Measurements from ENCODE around the gene TOM1L2. TPM values are rescaled to one million over a fixed set of nuclear protein-coding genes. Genes with fewer than 3 reads are reported as not detected.
A peak's percentile ranks its signal among the peaks of the same experiment; 100 is the strongest.

Gene TOM1L2
- total RNA-seq, 1 donor from 2014 or later, result 144 TPM

DNA sequence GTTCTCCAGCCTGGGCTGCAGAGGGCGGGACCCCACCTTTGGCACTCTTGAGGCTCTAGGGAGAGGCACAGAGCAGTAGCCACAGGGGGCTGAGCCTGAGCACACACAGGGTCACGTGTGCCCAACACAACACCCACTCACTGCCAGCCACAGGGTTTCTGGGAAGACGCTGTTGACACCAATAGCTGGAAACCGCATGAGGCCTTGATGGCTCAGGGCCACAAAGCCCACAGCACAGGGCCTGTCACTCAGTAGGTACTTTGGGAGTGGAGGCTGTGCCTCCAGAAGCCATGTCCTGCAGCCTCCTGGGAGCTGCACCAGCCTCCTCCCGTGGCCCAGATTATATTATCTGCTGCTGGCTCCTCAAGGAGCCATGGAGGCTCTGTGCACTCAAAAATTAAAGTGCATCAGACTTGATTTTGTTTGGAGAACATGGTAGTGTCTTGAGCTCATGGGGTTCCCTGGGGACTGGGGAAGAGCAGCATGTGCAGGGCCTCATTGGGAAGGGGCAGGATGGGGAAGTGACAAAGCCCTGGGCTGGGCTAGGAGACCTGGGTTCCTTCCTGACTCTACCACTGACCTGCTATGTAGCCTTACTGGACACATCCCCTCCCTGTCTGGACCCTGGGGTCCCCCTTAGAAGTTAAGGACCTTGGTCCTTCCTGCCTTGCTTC is 122.9 kb downstream of the TOM1L2 start:
- DNase-seq (ENCODE audit: low spot score) (peak; percentile 84), ATAC-seq (peak; percentile 74)
- intact Hi-C loops (cut with DNase I), result no loop called here

- ATAC-seq (no peak), DNase-seq (ENCODE audit: low spot score) (no peak)
- intact Hi-C loops (cut with DNase I), result no loop called here
Observed at GRCh38 chr17:17848311-17849082, 123.7 kb downstream of the TOM1L2 start.

DNA sequence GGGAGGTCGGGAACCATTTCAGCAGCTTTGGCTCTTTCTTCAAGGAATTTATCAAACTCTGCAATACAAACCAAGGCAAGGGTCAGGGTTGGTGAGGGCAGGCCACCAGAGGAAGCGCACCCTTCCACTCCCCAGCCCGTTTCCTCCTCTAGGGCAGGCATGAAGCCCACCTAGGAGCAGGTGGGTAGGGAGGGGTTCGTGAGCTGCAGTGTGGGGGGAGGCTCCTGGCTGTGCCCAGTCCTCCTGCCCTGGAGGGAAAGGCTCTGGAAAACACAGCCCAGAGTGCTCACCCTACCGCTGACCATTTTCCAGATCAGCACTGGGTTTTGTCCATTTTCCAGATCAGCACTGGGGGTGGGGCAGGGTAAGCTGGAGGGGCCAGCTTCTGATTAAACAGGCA is 124.5 kb downstream of the TOM1L2 start:
- ATAC-seq, result no peak
- intact Hi-C loops (cut with DNase I), result no loop called here
- no peak for DNase-seq (ENCODE audit: low spot score)

DNA sequence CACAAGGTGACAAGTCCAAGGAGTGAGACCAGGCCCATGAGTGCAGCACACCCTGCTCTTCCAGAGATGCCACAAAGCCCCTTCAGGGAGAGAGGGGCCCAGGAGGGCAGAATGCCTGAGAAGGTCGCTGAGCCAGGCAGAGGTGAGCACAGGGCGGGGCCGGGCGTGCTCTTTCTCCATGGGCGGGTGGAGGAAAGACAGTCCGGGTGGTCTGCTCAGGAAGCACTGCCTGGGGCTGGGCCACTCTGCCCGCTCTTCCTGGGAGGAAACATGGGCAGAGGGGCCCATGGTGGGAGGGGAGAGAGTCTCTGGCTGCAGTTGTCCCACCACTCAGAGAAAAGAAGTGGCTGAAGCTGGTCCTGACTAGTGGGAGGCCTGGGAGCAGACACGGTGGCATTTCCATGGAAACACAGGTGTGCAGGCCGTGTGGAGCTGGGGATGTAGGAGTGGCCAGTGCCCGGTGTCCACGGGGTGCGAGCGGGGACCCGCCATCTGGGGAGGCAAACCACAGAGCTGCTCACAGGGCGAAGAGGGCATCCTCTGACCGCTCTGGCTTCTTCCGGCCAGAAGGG is 125.0 kb downstream of the TOM1L2 start:
- ATAC-seq (no peak), DNase-seq (ENCODE audit: low spot score) (no peak)
- intact Hi-C loops (cut with DNase I), result no loop called here

GRCh38 chr17:17846645-17847044 is 125.6 kb downstream of the TOM1L2 start:
- ATAC-seq (no peak), DNase-seq (ENCODE audit: low spot score) (no peak)
- intact Hi-C loops (cut with DNase I), result no loop called here

GRCh38 chr17:17846003-17846402 is 126.2 kb downstream of the TOM1L2 start:
- no peak for ATAC-seq
- DNase-seq (ENCODE audit: low spot score), result no peak
- intact Hi-C loops (cut with DNase I), result no loop called here

GRCh38 chr17:17845046-17845775 is 127.0 kb downstream of the TOM1L2 start:
- intact Hi-C loops (cut with DNase I), result no loop called here
- DNase-seq (ENCODE audit: low spot score) (no peak), ATAC-seq (no peak)

GRCh38 chr17:17844500-17844899 is 127.7 kb downstream of the TOM1L2 start:
- DNase-seq (ENCODE audit: low spot score), result no peak
- no peak for ATAC-seq
- intact Hi-C loops (cut with DNase I), result no loop called here

GRCh38 chr17:17844079-17844478 is 128.1 kb downstream of the TOM1L2 start:
- DNase-seq (ENCODE audit: low spot score) (no peak), ATAC-seq (no peak)
- intact Hi-C loops (cut with DNase I), result no loop called here

DNA sequence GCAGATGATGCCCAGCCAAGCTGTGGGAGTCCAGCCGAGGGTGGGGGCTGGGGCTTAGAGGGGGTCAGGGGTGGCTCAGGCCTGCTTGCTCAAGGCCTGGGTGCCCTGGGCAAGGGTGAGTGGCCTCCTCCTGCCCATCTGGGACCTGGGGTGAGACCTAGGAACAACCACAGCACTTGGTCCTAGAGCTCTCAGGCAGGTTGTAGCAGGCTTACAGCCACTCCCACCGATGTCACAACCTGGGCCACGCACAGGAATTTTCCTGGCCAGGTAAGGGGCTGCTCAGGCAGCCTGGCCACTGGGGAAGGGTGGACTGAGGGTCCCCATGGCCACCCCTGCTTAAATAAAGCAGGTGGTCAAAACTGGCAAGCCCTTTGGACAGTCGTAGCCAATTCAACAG is 129.1 kb downstream of the TOM1L2 start:
- no peak for ATAC-seq
- DNase-seq (ENCODE audit: low spot score), result no peak
- intact Hi-C loops (cut with DNase I), result no loop called here

DNA sequence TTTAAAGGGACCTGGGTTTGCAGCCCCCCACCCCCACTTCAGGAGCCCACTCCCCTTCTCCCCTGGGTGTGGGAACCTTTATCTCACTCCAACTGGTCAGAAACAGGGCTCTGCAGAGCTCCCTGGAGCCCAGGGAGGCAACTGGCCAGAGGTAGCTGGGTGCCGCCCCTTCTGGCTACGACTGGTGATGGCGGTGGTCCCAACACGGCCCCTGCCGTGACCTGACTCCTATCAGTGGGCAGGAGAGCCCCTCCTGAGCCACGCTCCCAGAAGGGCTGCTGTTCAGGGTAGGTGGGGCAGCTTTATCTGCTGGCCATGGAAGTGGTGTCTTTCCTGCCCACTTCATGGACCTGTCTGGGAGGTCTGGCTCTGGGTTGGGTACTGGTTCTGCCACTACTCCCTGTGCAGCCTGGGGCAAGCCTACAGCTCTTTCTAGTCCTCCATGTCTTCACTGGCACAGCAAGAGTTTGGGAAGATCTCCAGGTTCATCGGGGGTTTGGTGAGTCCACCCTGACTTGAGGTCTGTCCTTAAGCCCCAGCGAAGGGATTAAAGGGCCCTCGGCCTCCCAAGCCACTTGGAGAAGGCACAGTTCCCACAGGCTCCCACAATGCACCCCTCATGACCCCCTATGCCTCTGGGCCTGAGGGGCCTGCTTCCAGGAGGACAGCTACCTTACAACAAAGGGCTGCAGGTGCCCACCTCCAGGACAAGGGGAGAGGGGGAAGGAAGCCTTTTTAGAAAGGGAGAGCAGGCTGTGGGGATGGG is 129.9 kb downstream of the TOM1L2 start:
- ATAC-seq (no peak), DNase-seq (ENCODE audit: low spot score) (no peak)
- intact Hi-C loops (cut with DNase I), result no loop called here

DNA sequence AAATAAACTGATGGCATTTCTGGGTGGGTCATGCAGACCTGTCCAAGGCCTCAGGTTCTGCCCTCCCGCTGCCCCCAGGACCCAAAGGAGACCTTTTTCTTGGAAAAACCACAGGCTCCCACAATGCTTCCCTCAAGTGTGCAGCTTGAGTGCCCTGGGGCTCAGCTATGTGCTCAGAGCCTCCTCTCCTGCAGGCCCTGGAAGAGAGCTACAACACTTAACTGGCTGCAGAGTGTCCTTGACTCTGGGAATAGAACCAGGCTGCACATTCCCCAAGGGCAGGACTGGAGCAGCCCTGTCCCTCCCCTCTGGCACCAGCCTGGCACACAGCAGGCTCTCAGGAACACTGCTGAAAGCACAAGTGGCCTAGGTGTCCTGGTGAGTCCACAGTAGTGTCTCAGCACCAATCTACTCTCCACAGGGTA is 130.6 kb downstream of the TOM1L2 start:
- intact Hi-C loops (cut with DNase I), result no loop called here
- ATAC-seq (no peak), DNase-seq (ENCODE audit: low spot score) (no peak)

- DNase-seq (ENCODE audit: low spot score) (no peak), ATAC-seq (peak; percentile 4)
- intact Hi-C loops (cut with DNase I), result no loop called here
Observed at GRCh38 chr17:17840751-17841591, 131.2 kb downstream of the TOM1L2 start.

DNA sequence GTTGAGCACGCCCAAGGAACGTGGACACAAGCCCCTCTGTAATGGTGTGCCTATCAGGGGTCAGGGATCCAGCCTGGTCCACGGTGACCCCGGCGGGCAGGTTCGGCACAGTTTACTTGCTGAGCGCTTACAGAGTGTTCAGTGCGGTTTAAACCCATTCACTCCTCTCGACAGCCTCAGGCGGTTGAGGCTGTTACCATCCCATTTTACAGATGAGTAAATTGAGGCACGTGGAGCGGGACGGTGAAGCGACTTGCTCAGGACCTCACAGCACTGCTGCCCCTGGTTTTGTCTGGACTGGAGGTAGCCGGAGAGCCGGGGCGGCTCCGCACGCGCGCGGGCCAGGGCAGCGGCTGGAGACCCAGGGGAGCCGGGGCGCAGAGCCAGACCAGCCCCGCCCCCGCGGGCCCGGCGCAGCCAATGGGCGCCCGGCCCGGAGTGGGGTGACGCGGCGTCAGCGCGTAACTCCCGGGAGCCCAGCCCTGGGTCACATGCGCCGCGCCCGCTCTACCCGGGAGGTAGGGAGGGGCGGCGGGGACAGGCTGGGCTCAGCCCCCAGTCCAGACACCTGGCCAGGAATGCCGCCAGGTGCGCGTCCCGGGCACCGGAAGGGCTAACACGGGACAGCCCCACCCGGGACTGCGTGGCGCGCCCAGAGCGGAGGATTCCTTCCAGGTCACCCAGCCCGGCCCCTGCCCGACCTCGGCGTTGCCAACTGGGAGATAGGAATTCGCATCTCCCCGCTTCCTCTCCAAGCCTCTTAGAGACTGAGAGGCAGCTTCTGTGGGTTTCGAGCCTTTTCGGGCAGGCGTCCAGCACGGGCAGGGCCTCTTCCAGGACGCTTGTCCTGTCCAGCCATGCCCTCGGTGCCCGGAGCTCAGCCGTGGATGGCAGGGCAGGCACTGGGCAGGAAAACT is 132.2 kb downstream of the TOM1L2 start:
- DNase-seq (ENCODE audit: low spot score) (peak; percentile 93), ATAC-seq (peak; percentile 64)
- intact Hi-C loops (cut with DNase I), result no loop called here

- intact Hi-C loops (cut with DNase I), result no loop called here
- no peak for DNase-seq (ENCODE audit: low spot score)
Observed at GRCh38 chr17:17837966-17838962, 133.9 kb downstream of the TOM1L2 start.

DNA sequence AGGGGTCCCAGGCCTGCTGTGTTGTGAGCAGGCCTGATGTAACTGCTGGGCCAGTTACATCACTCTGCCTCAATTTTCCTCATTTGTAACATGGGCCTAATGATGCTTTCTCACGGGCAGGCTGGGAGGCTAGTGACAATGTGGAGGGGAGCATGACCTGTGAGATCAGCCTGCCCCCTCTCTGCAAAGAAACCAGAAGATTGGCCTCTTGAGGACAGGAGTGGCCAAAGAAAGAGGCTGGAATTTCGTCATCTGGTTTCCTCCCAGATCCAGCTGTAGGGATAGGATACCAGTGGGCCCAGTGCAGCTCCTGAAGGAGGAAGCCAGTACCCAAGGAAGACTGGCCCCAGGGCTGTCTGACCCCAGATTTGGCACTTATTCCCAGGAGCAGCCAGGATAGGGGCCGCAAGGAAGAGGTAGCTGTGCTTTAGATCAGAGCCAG is 134.8 kb downstream of the TOM1L2 start:
- peak; percentile 66 for ATAC-seq
- no peak for DNase-seq (ENCODE audit: low spot score)
- intact Hi-C loops (cut with DNase I), result no loop called here

More at GRCh38 chr17:17837966-17838962, 133.9 kb downstream of the TOM1L2 start:
- peak; percentile 18 for ATAC-seq

Measured in sciatic nerve (tissue), 2 donors.